OCI-LY3 (cell line): ENCODE data around the gene LZTFL1.

Source experiments
- H2AFZ ChIP-seq: fragments of 200-600, 300-600 bp; shearing (Covaris generic); 2 replicates; pipeline ENCODE4 v1.6.0; 2014; ENCODE audit warnings: antibody characterized with exemption, low read depth, low read length
- H3K27ac ChIP-seq: fragments of 200-600, 300-600 bp; sonication (generic); 2 replicates; pipeline ENCODE4 v1.5.1; 2014; ENCODE audit warnings: mild to moderate bottlenecking, low read length, moderate library complexity, mixed read lengths
- H3K27me3 ChIP-seq: fragments of 200-600, 300-600 bp; sonication (generic); 2 replicates; pipeline ENCODE4 v1.6.1; 2014; ENCODE audit warnings: low read depth, low read length, mixed read lengths
- H3K36me3 ChIP-seq: fragments of 200-600, 300-600 bp; sonication (generic); replicated peaks from 2 replicates; pipeline ENCODE3; 2014; ENCODE audit warnings: low read depth, low read length, mixed read lengths
- H3K4me1 ChIP-seq: fragments of 300-600, 200-600 bp; sonication (generic); 2 replicates; pipeline ENCODE4 v1.6.1; 2014; ENCODE audit warnings: low read length, mixed read lengths
- H3K4me2 ChIP-seq: fragments of 200-600, 300-600 bp; sonication (generic); 2 replicates; pipeline ENCODE4 v1.6.1; 2014; ENCODE audit warnings: low read length, mixed read lengths
- H3K4me3 ChIP-seq: fragments of 300-600, 200-600 bp; sonication (generic); 2 replicates; pipeline ENCODE4 v1.5.1; 2014; ENCODE audit warnings: antibody characterized with exemption, mild to moderate bottlenecking, low read length, moderate library complexity
- H3K79me2 ChIP-seq: fragments of 300-600, 200-600 bp; shearing (Covaris generic); 2 replicates; pipeline ENCODE4 v1.6.1; 2014; ENCODE audit warnings: mild to moderate bottlenecking, low read length, mixed read lengths
- H3K9ac ChIP-seq: fragments of 300-600, 200-600 bp; shearing (Covaris generic); 2 replicates; pipeline ENCODE4 v1.6.0; 2014; ENCODE audit warnings: mild to moderate bottlenecking, low read length, moderate library complexity
- H3K9me3 ChIP-seq: fragments of 200-600, 300-600 bp; shearing (Covaris generic); 2 replicates; pipeline ENCODE4 v1.6.1; 2014; ENCODE audit warnings: low read length, mixed read lengths; ENCODE audit not compliant: insufficient read depth
- H4K20me1 ChIP-seq: fragments of 200-600, 300-600 bp; sonication (generic); 2 replicates; pipeline ENCODE4 v1.6.1; 2016; ENCODE audit warnings: low read length, mixed read lengths; ENCODE audit not compliant: insufficient read depth
- EZH2phosphoT487 ChIP-seq: fragments of 200-600 bp; shearing (Covaris generic); IDR thresholded peaks from 2 replicates; pipeline ENCODE4 v1.6.1; 2018; ENCODE audit warnings: antibody characterized with exemption, mixed run types, low read depth
- TF ChIP-seq, protein P1 (sequence below): fragments of 200-600, 300-600 bp; sonication (generic); IDR thresholded peaks from 2 replicates; pipeline ENCODE4 v1.5.1; 2014; ENCODE audit warnings: antibody characterized with exemption, low read length, low read depth

Gene LZTFL1

GRCh38 chr3:45787551-45787950 lies 54.4 kb downstream of the LZTFL1 start:
- H3K9me3 ChIP-seq = peaks cover 9% of the 10 kb centered on the region; the same call in 1 of the 2 replicates
- H3K27me3 ChIP-seq = peaks cover 47% of the 10 kb centered on the region
- no peak overlapping the region for H3K4me3 ChIP-seq
- H2AFZ ChIP-seq = no peak overlapping the region
- no peaks in the 10 kb centered on the region for H3K79me2 ChIP-seq
- TF ChIP-seq, protein P1, sequence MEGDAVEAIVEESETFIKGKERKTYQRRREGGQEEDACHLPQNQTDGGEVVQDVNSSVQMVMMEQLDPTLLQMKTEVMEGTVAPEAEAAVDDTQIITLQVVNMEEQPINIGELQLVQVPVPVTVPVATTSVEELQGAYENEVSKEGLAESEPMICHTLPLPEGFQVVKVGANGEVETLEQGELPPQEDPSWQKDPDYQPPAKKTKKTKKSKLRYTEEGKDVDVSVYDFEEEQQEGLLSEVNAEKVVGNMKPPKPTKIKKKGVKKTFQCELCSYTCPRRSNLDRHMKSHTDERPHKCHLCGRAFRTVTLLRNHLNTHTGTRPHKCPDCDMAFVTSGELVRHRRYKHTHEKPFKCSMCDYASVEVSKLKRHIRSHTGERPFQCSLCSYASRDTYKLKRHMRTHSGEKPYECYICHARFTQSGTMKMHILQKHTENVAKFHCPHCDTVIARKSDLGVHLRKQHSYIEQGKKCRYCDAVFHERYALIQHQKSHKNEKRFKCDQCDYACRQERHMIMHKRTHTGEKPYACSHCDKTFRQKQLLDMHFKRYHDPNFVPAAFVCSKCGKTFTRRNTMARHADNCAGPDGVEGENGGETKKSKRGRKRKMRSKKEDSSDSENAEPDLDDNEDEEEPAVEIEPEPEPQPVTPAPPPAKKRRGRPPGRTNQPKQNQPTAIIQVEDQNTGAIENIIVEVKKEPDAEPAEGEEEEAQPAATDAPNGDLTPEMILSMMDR = no peak
- no peak for TF ChIP-seq EZH2phosphoT487
- H3K4me2 ChIP-seq = no peak overlapping the region
- H3K36me3 ChIP-seq = no peaks in the 10 kb centered on the region
- no peak overlapping the region for H3K9ac ChIP-seq
- H3K27ac ChIP-seq = no peak overlapping the region
- H3K4me1 ChIP-seq = peaks cover 8% of the 10 kb centered on the region; the same call in 1 of the 2 replicates
- no peaks in the 10 kb centered on the region for H4K20me1 ChIP-seq

DNA sequence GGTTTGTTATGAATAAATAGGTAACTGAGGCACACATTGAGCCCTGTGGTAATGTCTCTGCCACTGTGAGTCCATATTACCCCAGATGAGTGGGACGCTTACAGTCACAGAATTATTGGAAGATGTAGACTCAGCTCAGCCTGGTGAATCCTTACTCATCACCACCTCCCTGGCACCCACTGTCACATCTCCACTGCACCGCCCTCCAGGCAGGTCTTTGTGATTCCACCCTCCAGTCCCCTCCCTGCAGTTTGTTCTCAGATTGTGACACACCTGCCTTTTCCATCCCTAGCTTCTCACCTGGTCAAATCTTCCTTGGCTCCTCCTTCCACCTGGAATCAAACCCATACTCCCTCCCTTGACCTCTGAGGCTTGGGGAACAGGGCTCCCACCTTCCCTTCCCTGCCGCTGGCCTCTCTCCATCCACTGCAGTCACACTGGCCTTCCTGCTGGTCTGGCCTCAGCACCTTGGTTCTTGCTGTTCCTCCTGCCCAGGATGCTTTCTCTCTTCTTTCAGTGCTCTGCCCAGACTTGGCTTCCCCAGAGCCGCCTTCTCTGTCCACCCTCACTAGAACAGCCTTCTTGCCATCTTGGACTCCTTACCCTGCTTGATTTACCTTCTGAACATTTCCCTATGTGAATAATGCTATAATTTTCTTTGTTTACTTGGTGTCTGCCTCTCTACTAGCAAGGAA lies 55.0 kb downstream of the LZTFL1 start:
- H3K27ac ChIP-seq = no peak overlapping the region
- no peaks in the 10 kb centered on the region for H4K20me1 ChIP-seq
- no peak overlapping the region for H2AFZ ChIP-seq
- no peak overlapping the region for H3K9ac ChIP-seq
- H3K4me1 ChIP-seq = peaks cover 7% of the 10 kb centered on the region; the same call in 1 of the 2 replicates
- no peak overlapping the region for H3K4me2 ChIP-seq
- peaks cover 9% of the 10 kb centered on the region; the same call in 1 of the 2 replicates for H3K9me3 ChIP-seq
- no peak overlapping the region for H3K4me3 ChIP-seq
- TF ChIP-seq EZH2phosphoT487 = no peak
- TF ChIP-seq, protein P1 = no peak
- H3K79me2 ChIP-seq = no peaks in the 10 kb centered on the region
- peaks cover 48% of the 10 kb centered on the region for H3K27me3 ChIP-seq
- no peaks in the 10 kb centered on the region for H3K36me3 ChIP-seq

DNA sequence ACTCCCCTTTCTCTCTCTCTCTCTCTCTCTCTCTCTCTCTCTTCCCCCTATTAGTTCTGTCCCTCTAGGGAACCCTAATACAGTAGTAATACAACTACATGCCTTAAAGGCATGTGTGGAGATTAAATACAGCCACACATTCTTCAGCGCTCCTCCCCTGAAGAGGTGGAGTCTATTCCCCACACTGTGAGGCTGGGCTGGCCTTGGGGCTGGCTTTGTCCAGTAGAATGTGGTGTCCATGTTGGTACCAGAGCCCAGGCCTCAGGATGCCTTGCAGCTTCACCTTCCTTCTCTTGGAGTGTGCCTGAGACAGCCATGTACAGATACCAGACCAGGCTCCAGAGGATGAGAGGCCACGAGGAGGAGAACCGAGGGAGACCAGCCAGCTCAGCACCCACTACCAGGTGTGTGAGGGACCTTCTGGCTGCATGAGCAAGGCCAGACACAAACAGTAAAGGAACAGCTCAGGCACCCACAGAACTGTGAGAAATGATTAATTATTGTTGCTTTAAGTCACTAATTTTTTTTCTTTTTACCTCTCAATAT lies 56.2 kb downstream of the LZTFL1 start:
- H3K36me3 ChIP-seq = no peaks in the 10 kb centered on the region
- peaks cover 44% of the 10 kb centered on the region for H3K27me3 ChIP-seq
- TF ChIP-seq, protein P1 = no peak
- TF ChIP-seq EZH2phosphoT487 = no peak
- H3K27ac ChIP-seq = no peak overlapping the region
- no peaks in the 10 kb centered on the region for H3K4me1 ChIP-seq
- H3K4me3 ChIP-seq = no peak overlapping the region
- no peak overlapping the region for H2AFZ ChIP-seq
- peaks cover 9% of the 10 kb centered on the region; the same call in 1 of the 2 replicates for H3K9me3 ChIP-seq
- no peaks in the 10 kb centered on the region for H4K20me1 ChIP-seq
- H3K4me2 ChIP-seq = no peak overlapping the region
- no peak overlapping the region for H3K9ac ChIP-seq
- H3K79me2 ChIP-seq = no peaks in the 10 kb centered on the region

GRCh38 chr3:45783667-45784066 lies 58.3 kb downstream of the LZTFL1 start:
- Histone ChIP-seq H3K27ac (no peak overlapping the region), H4K20me1 (no peaks in the 10 kb centered on the region), H3K79me2 (no peaks in the 10 kb centered on the region), H3K9ac (no peak overlapping the region), H3K9me3 (peaks cover under 1% of the 10 kb centered on the region; the same call in 1 of the 2 replicates), H3K4me3 (no peak overlapping the region), H3K36me3 (no peaks in the 10 kb centered on the region), H2AFZ (no peak overlapping the region), H3K4me1 (no peaks in the 10 kb centered on the region), H3K4me2 (no peak overlapping the region), H3K27me3 (peaks cover 31% of the 10 kb centered on the region)
- no peak for TF ChIP-seq EZH2phosphoT487
- TF ChIP-seq, protein P1 = no peak
